Thoracic aorta (tissue), 2 donors: Measurements from ENCODE around the gene HSPB1. TPM values are rescaled to one million over a fixed set of nuclear protein-coding genes. Genes with fewer than 3 reads are reported as not detected.
"Not testable (repeated sequence)": the region's sequence is repeated elsewhere in the genome, so short reads cannot be mapped to it uniquely, and the experiment has no call there.

Experiments
- ATAC-seq: fragments of 150-250 bp; one replicate; pipeline ENCODE4 v1.8.0; 2017; ENCODE audit warnings: low read depth; ENCODE audit not compliant: insufficient number of reproducible peaks, low FRiP score
- DNase-seq: peaks from one replicate; pipeline ENCODE4 v3.0.0-alpha.2; 2020; ENCODE audit warnings: low spot score
- H3K27ac ChIP-seq, 2 donors: fragments of 200-600 bp; sonication (generic); 1 replicate in 1 of 2; 2 replicates in 1 of 2; pipeline ENCODE4 v1.5.1; 2016; ENCODE audit warnings: mild to moderate bottlenecking in 2 of 2, moderate library complexity in 2 of 2
- H3K27me3 ChIP-seq: fragments of 200-600 bp; sonication (generic); replicated peaks from 2 replicates; pipeline ENCODE4 v1.6.0; 2016; ENCODE audit warnings: mild to moderate bottlenecking; ENCODE audit not compliant: insufficient read depth
- H3K36me3 ChIP-seq: fragments of 200-600 bp; sonication (generic); one replicate; pipeline ENCODE4 v1.5.1; 2016
- H3K4me1 ChIP-seq, 2 donors: fragments of 200-600 bp; sonication (generic); 1 replicate in 1 of 2; 2 replicates in 1 of 2; pipeline versions ENCODE4 v1.5.1 to v1.6.0; 2016; ENCODE audit warnings: low read depth in 2 of 2, mild to moderate bottlenecking in 1 of 2; ENCODE audit not compliant: control insufficient read depth in 1 of 2
- H3K4me3 ChIP-seq: fragments of 200-600 bp; sonication (generic); 2 replicates; pipeline ENCODE4 v1.5.1; 2016; ENCODE audit warnings: mild to moderate bottlenecking
- H3K9me3 ChIP-seq: fragments of 200-600 bp; sonication (generic); 2 replicates; pipeline ENCODE4 v1.5.1; 2016
- CTCF ChIP-seq: fragments of 200-600 bp; sonication (generic); IDR thresholded peaks from one replicate; pipeline ENCODE4 v1.5.1; 2019; ENCODE audit warnings: antibody characterized with exemption
- total RNA-seq, 2 donors: library from RNA; depleted of rRNA; stranded (reverse); fragments of >200 nt; gene quantifications; one replicate each; pipeline versions ENCODE4 v1.1.0 to v1.2.3, GENCODE V29; 2016

The HSPB1 gene
- total RNA-seq, 2 donors from 2014 or later: 1,835 to 2,623 TPM

DNA sequence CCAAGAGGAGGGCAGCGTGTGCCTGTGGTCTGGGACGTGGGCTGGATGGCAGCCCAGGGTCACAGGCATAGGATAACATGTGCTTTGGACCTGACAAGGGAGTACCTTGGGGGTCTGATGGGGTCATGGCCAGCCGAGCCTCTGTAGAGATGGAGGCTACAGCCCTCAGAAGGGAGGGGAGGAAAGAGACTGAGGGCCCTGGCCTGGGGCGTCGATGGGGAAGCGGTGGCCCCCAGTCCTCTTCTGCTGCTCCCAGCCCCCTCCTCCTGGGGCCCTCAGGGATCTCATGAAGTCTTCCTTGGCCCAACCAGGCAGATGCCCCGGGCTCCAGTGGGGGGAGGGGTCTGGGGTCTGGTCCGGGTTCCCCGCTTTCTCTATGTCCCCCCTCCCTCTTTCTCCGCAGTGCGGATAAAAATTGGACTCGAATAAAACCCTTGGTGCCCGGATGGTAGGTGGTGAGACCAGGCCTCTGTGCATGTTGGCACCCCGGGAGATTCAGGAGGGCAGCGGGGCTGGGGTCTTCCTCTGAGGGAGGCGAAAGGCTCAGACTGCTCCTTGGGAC, 15.6 kb upstream of the HSPB1 start:
- DNase-seq (no peak), ATAC-seq (no peak)
- no peaks in the 10 kb centered on the region for H3K27me3 ChIP-seq
- no peaks in the 10 kb centered on the region for H3K9me3 ChIP-seq
- TF ChIP-seq CTCF: no peak
- H3K36me3 ChIP-seq: no peaks in the 10 kb centered on the region
- H3K4me1 ChIP-seq: peaks cover 6 to 13% of the 10 kb centered on the region in 2 donors
- no peak overlapping the region for H3K4me3 ChIP-seq
- H3K27ac ChIP-seq: no peak overlapping the region

- H3K36me3 ChIP-seq, H3K4me3 ChIP-seq, ATAC-seq, H3K9me3 ChIP-seq, DNase-seq, H3K27me3 ChIP-seq: not testable (repeated sequence)
- H3K27ac ChIP-seq: peak overlapping the region; percentile 62 to 95
- peaks cover 30 to 41% of the 10 kb centered on the region in 2 donors for H3K4me1 ChIP-seq
Measured at GRCh38 chr7:76290847-76291350, 11.6 kb upstream of the HSPB1 start.

DNA sequence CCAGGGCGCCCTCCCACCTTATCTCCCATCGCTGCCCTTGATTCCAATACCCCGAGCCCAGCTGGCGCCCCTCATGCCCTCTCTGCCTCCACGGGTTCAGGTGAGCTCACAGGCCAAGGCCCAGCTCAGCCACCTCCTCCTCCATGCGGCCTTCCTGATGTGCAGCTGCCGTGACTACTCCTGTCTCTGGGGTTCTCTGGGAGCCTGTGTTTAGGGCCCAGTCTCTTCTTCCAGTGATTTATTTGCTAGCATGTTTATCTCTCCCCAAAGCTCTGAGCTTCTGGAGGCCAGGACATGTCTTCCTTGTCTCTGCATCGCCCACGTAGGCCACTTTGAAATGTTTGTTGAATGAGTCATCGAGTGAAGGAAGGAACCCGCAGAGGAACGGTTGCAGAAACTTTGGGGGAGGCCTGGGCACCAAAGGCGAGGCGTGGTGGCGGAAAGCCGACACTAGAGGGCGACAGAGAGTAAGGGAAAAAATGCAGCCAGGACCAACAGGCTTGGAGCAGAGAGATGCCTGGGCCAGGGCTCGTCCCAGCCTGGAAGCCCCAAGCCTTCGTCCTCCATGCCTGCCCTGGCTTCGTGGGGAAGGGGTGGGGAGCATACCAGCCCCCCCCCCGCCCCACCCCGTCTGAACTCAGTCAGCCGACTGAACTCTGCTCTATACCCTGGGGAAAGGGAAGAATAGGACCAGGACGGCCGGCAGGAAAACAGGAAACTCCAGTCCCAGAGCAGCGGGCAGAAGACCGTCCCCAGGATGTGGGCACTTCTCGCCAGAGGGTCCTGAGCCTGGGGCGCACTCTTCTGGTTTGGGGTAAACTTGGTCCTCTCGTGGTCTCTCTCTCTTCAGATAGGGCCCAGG, 10.9 kb upstream of the HSPB1 start:
- peak; percentile 98 for TF ChIP-seq CTCF
- H3K4me3 ChIP-seq: peak overlapping the region; percentile 62
- DNase-seq: peak; percentile 81
- peaks cover 37 to 48% of the 10 kb centered on the region in 2 donors for H3K4me1 ChIP-seq
- no peaks in the 10 kb centered on the region for H3K27me3 ChIP-seq
- peak overlapping the region; percentile 95 to 98 for H3K27ac ChIP-seq
- no peaks in the 10 kb centered on the region for H3K9me3 ChIP-seq
- H3K36me3 ChIP-seq: no peaks in the 10 kb centered on the region
- peak; percentile 48 for ATAC-seq

DNA sequence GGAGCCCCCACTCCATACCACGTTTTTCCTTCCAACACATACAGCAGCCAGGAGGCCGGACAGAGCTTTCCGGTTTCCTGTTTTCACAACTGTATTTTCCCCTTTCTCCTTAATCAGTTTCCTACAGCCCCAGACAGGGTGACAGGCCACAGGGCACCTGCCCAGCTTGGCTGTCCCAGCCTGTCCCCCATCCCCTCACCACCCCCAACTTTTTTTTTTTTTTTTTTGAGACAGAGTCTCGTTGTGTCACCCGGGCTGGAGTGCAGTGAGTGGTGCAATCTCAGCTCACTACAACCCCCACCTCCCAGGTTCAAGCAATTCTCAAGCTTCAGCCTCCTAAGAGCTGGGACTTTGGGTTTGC, 10.3 kb upstream of the HSPB1 start:
- H3K9me3 ChIP-seq: no peaks in the 10 kb centered on the region
- ATAC-seq (peak; percentile 15), DNase-seq (no peak)
- TF ChIP-seq CTCF: no peak
- H3K36me3 ChIP-seq: no peaks in the 10 kb centered on the region
- no peaks in the 10 kb centered on the region for H3K27me3 ChIP-seq
- H3K4me1 ChIP-seq: peaks cover 42 to 54% of the 10 kb centered on the region in 2 donors
- H3K4me3 ChIP-seq: peak overlapping the region; percentile 62
- peak overlapping the region; percentile 95 to 98 for H3K27ac ChIP-seq

DNA sequence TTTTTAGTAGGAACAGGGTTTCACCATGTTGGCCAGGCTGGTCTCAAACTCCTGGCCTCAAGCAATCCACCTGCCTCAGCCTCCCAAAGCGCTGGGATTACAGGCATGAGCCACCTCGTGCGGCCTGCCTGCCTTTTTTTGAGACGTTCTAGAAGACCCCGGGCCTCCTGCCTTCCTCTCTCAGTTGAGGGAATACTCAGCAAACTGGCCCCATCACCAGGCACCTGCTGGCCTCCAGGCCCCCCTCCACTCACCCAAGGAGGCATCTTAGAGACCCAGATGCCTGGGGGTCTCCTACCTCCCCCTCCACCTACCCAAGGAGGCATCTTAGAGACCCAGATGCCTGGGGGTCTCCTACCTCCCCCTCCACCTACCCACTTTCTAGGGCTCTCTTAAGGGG, 9.6 kb upstream of the HSPB1 start:
- not testable (repeated sequence) for DNase-seq, H3K9me3 ChIP-seq, ATAC-seq, H3K27me3 ChIP-seq, H3K36me3 ChIP-seq
- H3K4me3 ChIP-seq: peak overlapping the region; percentile 62
- H3K27ac ChIP-seq: peak overlapping the region; percentile 95 to 98
- H3K4me1 ChIP-seq: peaks cover 46 to 60% of the 10 kb centered on the region in 2 donors

DNA sequence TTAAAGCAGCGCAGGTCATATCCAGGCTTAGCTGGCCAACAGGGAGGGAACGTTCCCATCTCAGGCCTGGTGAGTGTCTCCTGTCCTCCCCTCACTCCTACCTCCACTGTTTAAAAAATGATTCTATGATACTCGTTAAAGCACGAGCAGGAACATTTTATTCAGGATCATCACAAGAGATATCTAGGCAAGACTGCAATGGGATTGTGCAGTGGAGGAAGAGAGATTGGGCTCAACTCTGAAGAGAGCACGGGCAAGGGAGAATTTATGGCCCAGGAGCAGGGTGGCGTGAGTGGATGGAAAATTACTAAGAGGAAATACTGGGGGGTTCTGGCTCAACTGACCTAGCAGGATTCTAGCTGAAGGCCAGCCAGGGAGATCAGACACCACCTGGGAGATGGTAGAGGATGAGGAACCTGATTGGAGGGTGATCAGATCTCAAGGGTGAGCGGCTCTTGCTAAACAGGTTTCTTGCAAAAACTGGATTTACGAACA, 9.0 kb upstream of the HSPB1 start:
- DNase-seq: no peak
- Histone ChIP-seq H3K4me1 (peaks cover 46 to 63% of the 10 kb centered on the region in 2 donors), H3K9me3 (no peaks in the 10 kb centered on the region), H3K4me3 (no peak overlapping the region), H3K27ac (peak overlapping the region; percentile 95 to 98), H3K36me3 (no peaks in the 10 kb centered on the region), H3K27me3 (no peaks in the 10 kb centered on the region)
- TF ChIP-seq CTCF: no peak
- ATAC-seq: no peak
